Inflammatory macrophage treated with lipopolysaccharide for 1 hour (primary cell): ENCODE results near the gene MAPK14.
"Not testable (repeated sequence)": the region's sequence is repeated elsewhere in the genome, so short reads cannot be mapped to it uniquely, and the experiment has no call there.

Experiments used
- DNase-seq, 2 donors: peaks; one replicate each; pipeline ENCODE4 v3.0.0-alpha.2; 2020 to 2022

The MAPK14 gene

DNA sequence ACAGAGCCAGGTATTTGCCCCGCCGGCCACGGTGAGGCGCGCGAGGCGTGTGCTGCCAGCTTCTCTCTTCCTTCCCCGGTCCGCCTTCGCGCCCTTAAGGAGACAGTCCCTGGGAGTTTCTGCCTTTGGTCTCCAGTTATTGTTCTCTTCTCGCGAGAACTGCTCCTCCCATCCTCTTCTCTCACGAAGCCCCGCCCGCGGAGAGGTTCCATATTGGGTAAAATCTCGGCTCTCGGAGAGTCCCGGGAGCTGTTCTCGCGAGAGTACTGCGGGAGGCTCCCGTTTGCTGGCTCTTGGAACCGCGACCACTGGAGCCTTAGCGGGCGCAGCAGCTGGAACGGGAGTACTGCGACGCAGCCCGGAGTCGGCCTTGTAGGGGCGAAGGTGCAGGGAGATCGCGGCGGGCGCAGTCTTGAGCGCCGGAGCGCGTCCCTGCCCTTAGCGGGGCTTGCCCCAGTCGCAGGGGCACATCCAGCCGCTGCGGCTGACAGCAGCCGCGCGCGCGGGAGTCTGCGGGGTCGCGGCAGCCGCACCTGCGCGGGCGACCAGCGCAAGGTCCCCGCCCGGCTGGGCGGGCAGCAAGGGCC lies at the start of gene MAPK14:
MAPK14 (plus strand) TSS at position 308 of the 587 bp plus-strand sequence. CDS start 350 bp downstream, outside the sequence.
- DNase-seq: peak; percentile 100

- DNase-seq: not testable (repeated sequence)
Measured at GRCh38 chr6:35980126-35980525, 47.5 kb upstream of the MAPK14 start.

GRCh38 chr6:35980991-35981645 lies 46.5 kb upstream of the MAPK14 start:
- no peak for DNase-seq

- no peak for DNase-seq
Measured at GRCh38 chr6:35984701-35985100, 42.9 kb upstream of the MAPK14 start.

- DNase-seq: not testable (repeated sequence)
Measured at GRCh38 chr6:35988047-35988446, 39.6 kb upstream of the MAPK14 start.

DNA sequence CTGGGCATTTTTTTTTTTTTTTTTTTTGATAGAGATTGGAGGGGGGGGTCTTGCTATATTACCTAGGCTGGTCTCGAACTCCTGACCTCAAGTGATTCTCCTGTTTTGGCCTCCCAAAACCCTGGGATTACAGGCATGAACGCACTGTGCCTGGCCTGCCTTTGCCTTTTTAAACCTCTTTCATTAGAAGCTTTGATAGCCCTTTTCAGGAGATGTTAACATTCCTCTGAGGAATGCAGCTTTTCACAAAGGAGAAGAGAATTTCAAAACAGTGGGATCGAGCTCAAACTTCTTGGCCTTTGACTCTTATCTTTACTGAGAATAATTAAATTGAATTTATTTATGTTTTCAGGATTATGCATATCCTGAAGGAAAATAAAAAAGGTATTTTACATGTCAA lies 34.5 kb upstream of the MAPK14 start:
- no peak for DNase-seq

GRCh38 chr6:36000451-36000850 lies 27.2 kb upstream of the MAPK14 start:
- peak in 1 of 2 donors; percentile 59 for DNase-seq

- DNase-seq: no peak
Measured at GRCh38 chr6:36015666-36016065, 11.9 kb upstream of the MAPK14 start.

- peak; percentile 71 to 87 for DNase-seq
Measured at GRCh38 chr6:36018339-36018738, 9.3 kb upstream of the MAPK14 start.

GRCh38 chr6:36019167-36019566 lies 8.4 kb upstream of the MAPK14 start:
- DNase-seq: no peak

DNA sequence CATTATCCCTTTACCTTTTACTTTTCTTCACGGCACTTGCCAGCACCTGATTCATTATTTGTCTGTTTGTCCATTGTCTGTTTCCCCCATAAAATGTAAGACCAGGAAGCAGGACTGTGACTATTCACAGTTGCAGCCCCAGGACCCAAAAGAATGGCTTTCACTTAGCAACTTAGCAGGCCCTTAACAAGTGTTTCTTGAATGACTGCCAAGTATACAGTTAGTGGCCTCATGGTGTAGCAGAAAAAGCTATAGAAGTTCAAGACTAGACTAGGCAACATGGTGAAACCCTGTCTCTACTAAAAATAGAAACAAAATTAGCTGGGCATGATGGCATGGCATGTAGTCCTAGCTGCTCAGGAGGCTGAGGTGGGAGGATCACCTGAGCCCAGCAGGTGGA lies 7.5 kb upstream of the MAPK14 start:
- no peak for DNase-seq

DNA sequence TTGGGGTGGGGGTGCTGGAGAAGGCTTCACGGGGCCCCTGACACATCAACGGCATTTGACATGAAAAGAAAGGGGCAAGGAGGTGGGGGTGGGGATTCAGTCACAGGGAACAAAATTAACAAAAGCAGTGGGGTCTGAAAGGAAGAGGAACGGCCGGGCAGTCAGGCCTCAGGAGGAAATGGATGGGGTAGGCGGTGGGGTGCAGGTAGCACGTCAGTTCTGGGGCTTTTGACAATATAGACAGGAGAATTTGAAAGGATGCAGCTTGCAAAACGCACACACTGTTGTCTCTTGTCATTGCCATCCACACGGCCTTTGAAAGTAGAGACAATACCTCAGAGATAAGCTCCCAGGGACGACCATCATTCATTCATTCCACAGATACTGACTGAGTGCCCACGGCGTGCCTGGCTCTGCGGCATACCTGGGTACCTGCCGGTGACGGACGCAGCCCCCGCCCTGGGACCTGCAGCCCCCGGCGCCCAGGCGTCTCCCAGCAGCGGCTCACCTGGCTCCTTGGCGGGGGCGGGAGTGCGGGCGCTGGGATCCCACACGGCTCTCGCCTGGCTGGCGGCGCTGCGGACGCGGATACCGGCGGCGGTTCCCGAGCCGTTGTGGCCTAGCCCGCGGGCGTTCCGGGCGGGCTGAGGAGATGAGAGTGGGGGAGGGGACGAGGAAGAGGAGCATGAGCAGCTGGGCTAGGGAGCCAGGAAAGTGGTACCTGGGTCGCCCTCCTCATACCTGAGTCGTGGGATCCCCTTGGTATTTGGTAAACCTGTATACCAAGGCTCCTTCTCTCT lies 3.4 kb upstream of the MAPK14 start, which contains the start of gene SLC26A8:
SLC26A8 (minus strand) TSS at position 646 of the 800 bp plus-strand sequence. CDS start 4,934 bp downstream, outside the sequence.
- DNase-seq: no peak

DNA sequence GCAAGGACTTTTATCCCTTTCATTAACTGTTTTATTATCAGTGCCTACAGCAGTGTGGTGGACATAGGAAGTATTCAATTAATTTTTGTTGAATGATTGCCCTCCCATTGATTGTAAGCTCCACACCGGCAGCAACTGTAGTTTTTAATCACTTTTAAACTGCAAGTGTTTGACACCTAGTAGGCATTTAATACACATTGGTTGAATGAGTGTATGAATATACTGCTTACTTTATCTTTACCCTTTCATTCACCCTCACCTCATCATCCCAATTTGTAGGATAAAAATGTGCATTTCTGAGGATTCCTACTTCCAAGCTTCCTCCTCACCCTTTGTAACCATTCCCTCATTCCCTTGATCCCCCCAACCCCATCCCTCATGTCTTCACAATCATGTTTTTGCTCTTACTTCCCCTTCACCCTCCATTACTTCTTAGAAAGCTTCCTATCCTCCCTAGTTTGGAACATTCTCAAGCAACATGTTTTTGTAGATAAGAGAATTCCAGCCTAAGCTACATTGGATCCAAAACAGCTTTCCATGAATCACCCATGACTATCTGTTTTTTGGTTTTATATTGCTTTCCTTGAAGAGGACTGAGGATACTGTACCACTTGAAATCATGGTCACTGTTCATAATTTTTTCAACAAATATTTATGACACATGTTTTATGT lies 2.2 kb upstream of the MAPK14 start:
- DNase-seq: no peak

- DNase-seq: no peak
Measured at GRCh38 chr6:36025932-36026327, 1.7 kb upstream of the MAPK14 start.

- peak in 1 of 2 donors; percentile 31 for DNase-seq
Measured at GRCh38 chr6:36028088-36028876, 674 bp downstream of the MAPK14 start.

DNA sequence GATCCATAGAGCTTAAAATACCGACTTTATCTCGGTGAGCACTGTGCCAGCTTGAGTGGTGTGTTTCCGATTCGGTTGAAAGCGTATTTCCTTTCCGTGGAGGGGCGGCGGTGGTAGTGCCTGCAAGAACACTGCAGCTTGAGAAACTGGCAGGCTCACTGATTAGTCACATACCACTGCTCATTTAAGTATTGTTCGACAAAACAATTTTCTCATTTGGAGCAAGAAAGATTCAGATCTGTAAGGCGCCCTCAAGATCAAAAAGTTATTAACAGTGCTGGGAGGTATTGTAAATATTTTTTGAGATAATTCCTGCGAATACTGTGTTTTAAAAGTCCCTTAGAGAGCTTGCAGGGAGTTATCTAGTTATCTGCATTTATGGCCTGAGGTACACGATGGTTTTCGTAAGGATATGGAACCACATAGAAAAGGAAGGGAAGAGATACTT lies 1.3 kb downstream of the MAPK14 start:
- peak; percentile 58 to 59 for DNase-seq

DNA sequence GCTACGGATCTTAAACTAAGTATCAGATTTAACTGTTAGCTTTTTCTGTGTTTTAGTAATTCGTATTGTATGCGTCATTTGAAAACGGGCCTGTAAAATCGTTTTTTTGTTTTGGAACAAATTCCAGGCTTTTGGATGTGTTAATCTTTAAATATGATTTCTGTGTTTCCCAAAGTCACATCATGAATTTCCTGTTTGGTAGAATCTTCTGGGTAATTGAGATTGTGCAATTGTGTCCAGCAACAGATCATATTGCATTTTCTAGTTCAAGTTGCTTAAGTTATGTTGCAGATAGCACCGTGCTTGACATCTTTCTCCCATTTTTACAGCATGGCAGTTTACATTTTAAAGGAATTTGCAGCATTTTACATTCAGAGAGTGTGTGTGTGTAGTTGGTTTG lies 1.9 kb downstream of the MAPK14 start:
- peak; percentile 81 to 90 for DNase-seq

DNA sequence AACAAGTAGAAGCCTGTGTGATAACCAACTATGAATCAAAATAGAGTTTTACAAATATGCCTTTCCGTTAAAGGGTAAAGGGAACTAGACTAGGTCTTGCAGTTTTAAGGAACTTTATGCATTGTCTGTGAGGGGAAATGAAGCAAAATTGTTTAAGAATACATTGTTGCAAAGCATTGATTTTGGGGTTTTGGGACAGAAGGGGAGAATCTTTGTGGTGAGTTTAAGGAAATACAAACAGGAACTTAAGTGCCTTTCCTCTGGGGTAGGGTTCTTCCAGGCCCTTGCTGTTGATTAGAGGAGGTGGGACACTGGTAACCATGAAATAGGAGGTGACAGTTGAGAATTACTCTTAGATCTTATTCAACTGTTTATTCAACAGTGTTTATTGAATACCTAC lies 4.7 kb downstream of the MAPK14 start:
- DNase-seq: peak; percentile 90 to 91

DNA sequence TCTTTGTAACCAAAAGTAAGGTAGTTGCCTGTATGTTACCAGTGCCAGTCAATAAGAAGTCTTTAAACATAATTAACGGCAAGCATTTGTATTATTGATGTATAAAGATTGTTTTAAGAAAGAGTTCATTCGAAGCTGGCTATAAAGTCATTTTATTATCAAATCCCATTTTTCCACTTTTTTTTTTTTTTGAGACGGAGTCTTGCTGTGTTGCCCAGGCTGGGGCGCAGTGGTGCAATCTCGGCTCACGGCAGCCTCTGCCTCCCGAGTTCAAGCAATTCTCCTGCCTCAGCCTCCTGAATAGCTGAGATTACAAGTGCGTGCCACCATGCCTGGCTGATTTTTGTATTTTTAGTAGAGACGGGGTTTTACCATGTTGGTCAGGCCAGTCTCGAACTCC lies 5.5 kb downstream of the MAPK14 start:
- DNase-seq: not testable (repeated sequence)

DNA sequence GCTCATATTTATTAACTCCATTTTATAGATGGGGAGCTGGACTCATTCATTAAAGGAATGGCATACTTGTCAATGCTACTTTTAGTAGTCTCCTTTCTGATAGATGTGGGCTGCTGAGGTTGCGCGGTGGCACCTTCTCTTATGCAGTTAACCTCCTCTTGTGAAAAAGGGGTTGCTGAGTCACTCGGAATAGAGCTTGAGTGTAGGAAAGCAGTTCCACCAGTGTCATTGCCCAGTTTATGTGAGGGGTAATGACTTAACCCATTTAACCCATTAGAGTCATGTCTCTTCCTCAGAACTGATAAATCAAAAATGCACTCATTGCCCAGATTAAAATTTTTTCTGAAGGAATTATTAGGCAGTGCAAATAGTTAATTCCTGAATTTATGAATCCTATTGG lies 6.3 kb downstream of the MAPK14 start:
- peak; percentile 73 to 78 for DNase-seq

GRCh38 chr6:36034441-36034840 lies 6.8 kb downstream of the MAPK14 start:
- DNase-seq: no peak

GRCh38 chr6:36035225-36035624 lies 7.6 kb downstream of the MAPK14 start:
- no peak for DNase-seq
